HCT116 (cell line): ENCODE measurements around the gene MIEF2. TPM values are rescaled to one million over a fixed set of nuclear protein-coding genes. Genes with fewer than 3 reads are reported as not detected.

Experiments
- EZH2 ChIP-seq: fragments of 200-600 bp; sonication (generic); IDR thresholded peaks from 2 replicates; pipeline ENCODE4 v1.6.1; 2017; ENCODE audit warnings: antibody characterized with exemption, mixed run types
- FOSL1 ChIP-seq: IDR thresholded peaks from 2 replicates; pipeline ENCODE4 v1.6.1; 2012; ENCODE audit warnings: low read depth
- REST ChIP-seq: IDR thresholded peaks from 2 replicates; pipeline ENCODE4 v1.6.1; 2012; ENCODE audit warnings: low read depth
- SIN3A ChIP-seq: IDR thresholded peaks from 2 replicates; pipeline ENCODE4 v1.6.1; 2012; ENCODE audit warnings: low read depth
- SRF ChIP-seq: IDR thresholded peaks from 2 replicates; pipeline ENCODE4 v1.6.1; 2012; ENCODE audit warnings: low read depth
- total RNA-seq: library from RNA; stranded (reverse); gene quantifications from one replicate; pipeline ENCODE4 v1.2.1, GENCODE V29; 2021; ENCODE audit not compliant: unreplicated experiment
- TF ChIP-seq, protein P1 (sequence below), 3 experiments: fragments of 200-600 bp in 1 of 3; sonication (generic) in 1 of 3; IDR thresholded peaks in 2 of 3; conservative IDR thresholded peaks in 1 of 3; 2 replicates each; pipeline ENCODE4 v1.5.1; 2012 to 2017; ENCODE audit warnings: low read depth in 2 of 3, low read length in 2 of 3, antibody characterized with exemption in 1 of 3, borderline replicate concordance in 1 of 3, control low read depth in 1 of 3, mild to moderate bottlenecking in 1 of 3, mixed read lengths in 1 of 3, mixed run types in 1 of 3, moderate library complexity in 1 of 3; ENCODE audit not compliant: insufficient read depth in 1 of 3
- TF ChIP-seq, protein P2 (sequence below): IDR thresholded peaks from 2 replicates; pipeline ENCODE4 v1.6.1; 2012

MIEF2 gene
- total RNA-seq, 1 experiment from 2014 or later: 9.3 TPM

DNA sequence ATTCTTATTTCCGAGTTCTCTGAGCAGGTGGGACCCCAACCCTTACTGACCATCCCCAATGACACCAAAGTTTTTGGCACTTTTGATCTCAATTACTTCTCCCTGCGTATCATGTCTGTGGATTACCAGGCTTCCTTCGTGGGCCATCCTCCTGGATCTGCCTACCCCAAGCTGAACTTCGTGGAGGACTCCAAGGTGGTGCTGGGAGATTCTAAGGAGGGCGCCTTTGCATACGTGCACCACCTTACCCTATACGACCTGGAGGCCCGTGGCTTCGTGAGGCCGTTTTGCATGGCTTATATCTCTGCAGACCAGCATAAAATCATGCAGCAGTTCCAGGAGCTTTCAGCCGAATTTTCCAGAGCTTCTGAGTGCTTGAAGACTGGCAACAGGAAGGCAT, 55.5 kb downstream of the MIEF2 start (continued):
- TF ChIP-seq, protein P1, sequence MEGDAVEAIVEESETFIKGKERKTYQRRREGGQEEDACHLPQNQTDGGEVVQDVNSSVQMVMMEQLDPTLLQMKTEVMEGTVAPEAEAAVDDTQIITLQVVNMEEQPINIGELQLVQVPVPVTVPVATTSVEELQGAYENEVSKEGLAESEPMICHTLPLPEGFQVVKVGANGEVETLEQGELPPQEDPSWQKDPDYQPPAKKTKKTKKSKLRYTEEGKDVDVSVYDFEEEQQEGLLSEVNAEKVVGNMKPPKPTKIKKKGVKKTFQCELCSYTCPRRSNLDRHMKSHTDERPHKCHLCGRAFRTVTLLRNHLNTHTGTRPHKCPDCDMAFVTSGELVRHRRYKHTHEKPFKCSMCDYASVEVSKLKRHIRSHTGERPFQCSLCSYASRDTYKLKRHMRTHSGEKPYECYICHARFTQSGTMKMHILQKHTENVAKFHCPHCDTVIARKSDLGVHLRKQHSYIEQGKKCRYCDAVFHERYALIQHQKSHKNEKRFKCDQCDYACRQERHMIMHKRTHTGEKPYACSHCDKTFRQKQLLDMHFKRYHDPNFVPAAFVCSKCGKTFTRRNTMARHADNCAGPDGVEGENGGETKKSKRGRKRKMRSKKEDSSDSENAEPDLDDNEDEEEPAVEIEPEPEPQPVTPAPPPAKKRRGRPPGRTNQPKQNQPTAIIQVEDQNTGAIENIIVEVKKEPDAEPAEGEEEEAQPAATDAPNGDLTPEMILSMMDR (IDR thresholded peaks at IDR 0.05 in 2 of 3, conservative IDR thresholded peaks at IDR 0.05 in 1 of 3; ENCODE audit: borderline replicate concordance in 1 of 3, insufficient read depth in 1 of 3, low read depth in 2 of 3, low read length in 2 of 3): no peak
- TF ChIP-seq, protein P2, sequence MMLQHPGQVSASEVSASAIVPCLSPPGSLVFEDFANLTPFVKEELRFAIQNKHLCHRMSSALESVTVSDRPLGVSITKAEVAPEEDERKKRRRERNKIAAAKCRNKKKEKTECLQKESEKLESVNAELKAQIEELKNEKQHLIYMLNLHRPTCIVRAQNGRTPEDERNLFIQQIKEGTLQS: no peak
- TF ChIP-seq FOSL1 (no peak), SRF (no peak), EZH2 (no peak), SIN3A (no peak), REST (no peak)

Other genes with a start within 250 kb of the MIEF2 start
- gene ATPAF2, start 221.5 kb upstream of the MIEF2 start, total RNA-seq: 46.1 TPM
- gene GID4, start 221.3 kb upstream of the MIEF2 start, total RNA-seq: 10.8 TPM
- 41.0 TPM for gene DRG2, start 172.7 kb upstream of the MIEF2 start, total RNA-seq
- gene MYO15A, start 151.9 kb upstream of the MIEF2 start, total RNA-seq: 2.8 TPM
- gene ALKBH5, start 76.8 kb upstream of the MIEF2 start, total RNA-seq: 97.8 TPM
- gene LLGL1, start 35.0 kb upstream of the MIEF2 start, total RNA-seq: 44.3 TPM
- 264 TPM for gene FLII, start 1.9 kb upstream of the MIEF2 start, total RNA-seq
- 48.8 TPM for gene TOP3A, start 54.3 kb downstream of the MIEF2 start, total RNA-seq
- 12.7 TPM for gene SMCR8, start 54.6 kb downstream of the MIEF2 start, total RNA-seq
- 46.5 TPM for gene SHMT1, start 102.9 kb downstream of the MIEF2 start, total RNA-seq
- gene EVPLL, start 117.1 kb downstream of the MIEF2 start, total RNA-seq: not detected
- gene LGALS9C, start 216.1 kb downstream of the MIEF2 start, total RNA-seq: not detected